ENCODE data around the gene SPEG. TPM values are rescaled to one million over a fixed set of nuclear protein-coding genes. Genes with fewer than 3 reads are reported as not detected.

The SPEG gene
- total RNA-seq, 3 donors from 2014 or later, result 0.32 to 36.6 (median 21.0) TPM

DNA sequence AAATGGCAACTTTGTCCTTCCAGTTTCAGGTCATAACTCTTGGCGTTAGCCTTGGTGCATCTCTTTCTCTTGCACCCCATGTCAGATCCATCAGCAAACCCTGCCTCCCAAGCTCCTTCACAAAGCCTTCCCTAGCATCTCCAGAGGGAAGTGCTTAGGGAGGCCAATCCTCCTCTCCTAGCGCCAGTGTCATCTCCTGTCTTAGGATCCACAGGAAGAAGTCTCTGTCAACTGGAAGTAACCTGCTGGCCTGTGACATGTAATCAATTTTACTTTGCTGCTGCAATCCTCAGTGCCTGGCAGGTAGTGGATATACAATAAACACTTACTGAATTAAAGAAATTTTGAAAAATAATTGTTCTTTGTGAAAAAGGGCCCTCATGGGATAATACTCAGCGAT lies 39.0 kb upstream of the SPEG start:
- TF ChIP-seq CTCF (IDR thresholded peaks at IDR 0.05) (no peak), POLR2A (IDR thresholded peaks at IDR 0.05) (no peak), POLR2AphosphoS5 (IDR thresholded peaks at IDR 0.05) (no peak)
- Histone ChIP-seq H3K9me3 (no peaks in the 10 kb centered on the region), H3K27me3 (no peaks in the 10 kb centered on the region), H3K4me1 (no peaks in the 10 kb centered on the region), H3K27ac (no peak overlapping the region), H3K4me3 (no peak overlapping the region), H3K36me3 (no peaks in the 10 kb centered on the region)
- DNase-seq (ENCODE audit: low spot score in 2 of 2), result no peak
- intact Hi-C loops (cut with DNase I; ENCODE audit: low total_unique reads), result no loop called here

- intact Hi-C loops (cut with DNase I; ENCODE audit: low total_unique reads), result no loop called here
- H3K27me3 ChIP-seq, result no peaks in the 10 kb centered on the region
- H3K4me3 ChIP-seq, result no peak overlapping the region
- H3K4me1 ChIP-seq, result no peaks in the 10 kb centered on the region
- no peak for TF ChIP-seq POLR2AphosphoS5 (IDR thresholded peaks at IDR 0.05)
- no peak for TF ChIP-seq CTCF (IDR thresholded peaks at IDR 0.05)
- TF ChIP-seq POLR2A (IDR thresholded peaks at IDR 0.05), result no peak
- no peaks in the 10 kb centered on the region for H3K36me3 ChIP-seq
- DNase-seq (ENCODE audit: low spot score in 2 of 2), result no peak
- H3K27ac ChIP-seq, result no peak overlapping the region
- H3K9me3 ChIP-seq, result no peaks in the 10 kb centered on the region
Measured at GRCh38 chr2:219396863-219397457, 37.7 kb upstream of the SPEG start.

DNA sequence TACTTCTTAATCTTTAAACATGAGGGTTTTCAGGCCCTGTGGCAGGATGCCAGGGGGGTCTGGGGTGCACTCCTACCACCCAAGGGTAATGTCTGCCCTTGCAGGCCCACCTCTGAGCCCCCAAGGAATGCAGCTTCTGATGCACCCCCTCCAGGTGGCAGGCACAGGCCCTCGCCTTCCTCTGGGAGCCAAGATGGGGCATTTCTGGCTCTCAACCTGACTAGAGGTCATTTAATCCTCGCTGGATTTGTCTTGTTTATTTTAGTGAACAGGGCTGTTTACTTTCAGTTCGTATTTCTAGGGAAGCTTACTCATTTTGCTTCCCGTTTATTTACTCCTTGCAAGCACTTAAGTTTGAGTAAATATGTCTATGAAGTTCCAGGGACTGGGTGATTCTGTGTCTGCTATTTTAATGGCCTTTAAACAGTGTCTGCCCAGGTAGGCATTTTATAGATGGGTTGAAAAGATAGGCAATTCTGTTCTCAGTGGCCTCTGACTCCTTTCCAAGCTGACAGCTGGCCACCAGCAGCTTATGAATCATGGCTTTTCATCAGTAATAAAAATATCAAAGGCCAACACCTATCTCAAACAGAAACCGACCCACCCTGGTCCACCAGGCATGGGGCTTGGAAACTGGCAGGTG lies 35.8 kb upstream of the SPEG start:
- Histone ChIP-seq H3K36me3 (no peaks in the 10 kb centered on the region), H3K4me3 (no peak overlapping the region), H3K27me3 (no peaks in the 10 kb centered on the region), H3K4me1 (peaks cover 0 to 5% of the 10 kb centered on the region in 2 donors), H3K9me3 (no peaks in the 10 kb centered on the region), H3K27ac (peak overlapping the region; percentile 42 to 59)
- intact Hi-C loops (cut with DNase I; ENCODE audit: low total_unique reads), result no loop called here
- TF ChIP-seq POLR2AphosphoS5 (IDR thresholded peaks at IDR 0.05) (no peak), CTCF (IDR thresholded peaks at IDR 0.05) (no peak), POLR2A (IDR thresholded peaks at IDR 0.05) (no peak)
- no peak for DNase-seq (ENCODE audit: low spot score in 2 of 2)

GRCh38 chr2:219399716-219400478 lies 34.7 kb upstream of the SPEG start:
- intact Hi-C loops (cut with DNase I; ENCODE audit: low total_unique reads), result loop anchor here (10.0 kb wide), 1 partner anchor 125 kb away; no protein-coding TSS in a partner anchor

More at GRCh38 chr2:219399716-219400478, 34.7 kb upstream of the SPEG start:
- H3K4me1 ChIP-seq, result peaks cover 0 to 5% of the 10 kb centered on the region in 2 donors
- peak overlapping the region; percentile 42 to 59 for H3K27ac ChIP-seq
- H3K4me3 ChIP-seq, result no peak overlapping the region
- TF ChIP-seq CTCF (IDR thresholded peaks at IDR 0.05) (no peak), POLR2A (IDR thresholded peaks at IDR 0.05) (no peak), POLR2AphosphoS5 (IDR thresholded peaks at IDR 0.05) (no peak)
- no peaks in the 10 kb centered on the region for H3K9me3 ChIP-seq
- no peaks in the 10 kb centered on the region for H3K27me3 ChIP-seq
- no peak for DNase-seq (ENCODE audit: low spot score in 2 of 2)
- no peaks in the 10 kb centered on the region for H3K36me3 ChIP-seq
